HepG2 (cell line): ENCODE data around the gene SLX9. TPM values are rescaled to one million over a fixed set of nuclear protein-coding genes. Genes with fewer than 3 reads are reported as not detected.

ENCODE experiments used
- ATAC-seq: fragments of 200-7000 bp; cut with Tn5 transposase; 3 replicates; pipeline ENCODE4 v1.9.1; 2020; ENCODE audit warnings: mild to moderate bottlenecking, moderate library complexity
- BruUV-seq: library from RNA; stranded (reverse); fragments of 400-500 nt; replicated peaks from 2 replicates; lab custom pipeline; 2021; lab: Mats Ljungman, UMichigan
- CTCF ChIA-PET: fragments of 300-600 bp; formaldehyde crosslinking; extraction: SDS; loops from one replicate; lab custom pipeline; 2021; ENCODE audit warnings: low total read pairs, inconsistent platforms, low intra/inter-chr PET ratio; lab: Yijun Ruan, JAX
- POLR2A ChIA-PET: fragments of 350-600 bp; sonication (Branson Sonifier 250); formaldehyde crosslinking; loops from one replicate; lab custom pipeline; 2020; ENCODE audit warnings: antibody characterized with exemption, inconsistent platforms; lab: Yijun Ruan, JAX
- DNase-seq: peaks from one replicate; pipeline ENCODE4 v3.0.0-alpha.2; 2015; ENCODE audit warnings: low spot score
- FAIRE-seq: peaks from 3 replicates; lab custom pipeline; 2011; peaks lifted over from hg19 to GRCh38; lab: Jason Lieb, UNC
- H2AFZ ChIP-seq: one replicate; pipeline ENCODE4 v1.6.1; 2011; ENCODE audit warnings: low read length, inconsistent platforms
- H3K27ac ChIP-seq: fragments of 300-600 bp; 3 replicates; pipeline ENCODE4 v1.8.0; 2011; ENCODE audit warnings: mixed run types, mild to moderate bottlenecking, mixed read lengths, low read length, inconsistent platforms; ENCODE audit not compliant: insufficient read depth; ENCODE audit errors: extremely low read length
- H3K27me3 ChIP-seq, 2 experiments: fragments of 200-600 bp in 1 of 2; 2 replicates in 1 of 2; 3 replicates in 1 of 2; pipeline versions ENCODE4 v1.6.0 to v1.8.0; 2011; ENCODE audit warnings: low read length in 2 of 2, mild to moderate bottlenecking in 2 of 2, moderate library complexity in 2 of 2, inconsistent platforms in 1 of 2; ENCODE audit not compliant: insufficient read depth in 2 of 2, control insufficient read depth in 1 of 2
- H3K36me3 ChIP-seq, 2 experiments: fragments of 200-600 bp in 1 of 2; replicated peaks in 1 of 2; 2 replicates in 1 of 2; 3 replicates in 1 of 2; pipeline versions ENCODE4 v1.5.1 to v1.8.0; 2011; ENCODE audit warnings: low read length in 2 of 2, inconsistent platforms in 1 of 2; ENCODE audit not compliant: insufficient read depth in 2 of 2, control insufficient read depth in 1 of 2
- H3K4me1 ChIP-seq: 2 replicates; pipeline ENCODE4 v1.5.1; 2012; ENCODE audit warnings: low read length, inconsistent platforms; ENCODE audit not compliant: insufficient read depth
- H3K4me2 ChIP-seq: 2 replicates; pipeline ENCODE4 v1.6.0; 2011; ENCODE audit warnings: low read depth, low read length, inconsistent platforms
- H3K4me3 ChIP-seq, 3 experiments: fragments of 200-600 bp in 1 of 3; sonication (generic), shearing (Covaris generic) in 1 of 3; replicated peaks in 1 of 3; 2 replicates each; pipeline ENCODE4 v1.5.1; 2011 to 2016; ENCODE audit warnings: low read length in 3 of 3, inconsistent platforms in 2 of 3, low read depth in 2 of 3, mild to moderate bottlenecking in 2 of 3, control low read depth in 1 of 3, mixed read lengths in 1 of 3; ENCODE audit not compliant: insufficient read depth in 1 of 3
- H3K79me2 ChIP-seq: one replicate; pipeline ENCODE4 v1.6.1; 2011; ENCODE audit warnings: low read length, inconsistent platforms; ENCODE audit not compliant: insufficient read depth
- H3K9ac ChIP-seq: 2 replicates; pipeline ENCODE4 v1.6.0; 2011; ENCODE audit warnings: mild to moderate bottlenecking, low read depth, low read length, inconsistent platforms; ENCODE audit not compliant: insufficient read depth
- H3K9me3 ChIP-seq: 2 replicates; pipeline ENCODE4 v1.5.1; 2012; ENCODE audit warnings: mild to moderate bottlenecking, low read length
- H4K20me1 ChIP-seq: 2 replicates; pipeline ENCODE4 v1.6.0; 2011; ENCODE audit warnings: inconsistent platforms, mild to moderate bottlenecking, low read length, moderate library complexity; ENCODE audit not compliant: insufficient read depth
- CAMTA2 ChIP-seq: sonication (generic); formaldehyde crosslinking; IDR thresholded peaks from 2 replicates; pipeline ENCODE4 v1.4.0; 2020; ENCODE audit warnings: mild to moderate bottlenecking, missing genetic modification reagents, borderline replicate concordance
- NFYB ChIP-seq: sonication (generic); formaldehyde crosslinking; IDR thresholded peaks from 2 replicates; pipeline ENCODE4 v1.4.0; 2020; ENCODE audit warnings: missing genetic modification reagents
- RNF2 ChIP-seq: fragments of 450-650 bp; conservative IDR thresholded peaks from 2 replicates; pipeline ENCODE4 v1.6.1; 2016; ENCODE audit warnings: low read depth
- SMAD1 ChIP-seq: sonication (generic); formaldehyde crosslinking; IDR thresholded peaks from 2 replicates; pipeline ENCODE4 v1.4.0; 2020; ENCODE audit warnings: missing genetic modification reagents, low read depth, mild to moderate bottlenecking, borderline replicate concordance
- TCF7 ChIP-seq: sonication (generic); IDR thresholded peaks from 2 replicates; pipeline ENCODE4 v1.6.1; 2016; ENCODE audit warnings: antibody characterized with exemption, low read depth
- ZFYVE20 ChIP-seq: sonication (generic); formaldehyde crosslinking; IDR thresholded peaks from 2 replicates; pipeline ENCODE4 v1.8.0; 2023; ENCODE audit warnings: low read depth, mild to moderate bottlenecking, moderate library complexity, missing genetic modification reagents, borderline replicate concordance
- ZMYM3 ChIP-seq: sonication (generic); formaldehyde crosslinking; IDR thresholded peaks from 2 replicates; pipeline ENCODE4 v1.5.1; 2020; ENCODE audit warnings: mild to moderate bottlenecking, missing genetic modification reagents
- ZNF124 ChIP-seq: sonication (generic); formaldehyde crosslinking; IDR thresholded peaks from 2 replicates; pipeline ENCODE4 v1.4.0; 2020; ENCODE audit warnings: missing genetic modification reagents
- ZNF280B ChIP-seq: sonication (generic); formaldehyde crosslinking; IDR thresholded peaks from 2 replicates; pipeline ENCODE4 v1.5.0; 2020; ENCODE audit warnings: missing genetic modification reagents, mild to moderate bottlenecking, borderline replicate concordance
- ZSCAN9 ChIP-seq: IDR thresholded peaks from 2 replicates; pipeline ENCODE4 v1.6.1; 2016; ENCODE audit warnings: borderline replicate concordance
- WGBS: methylation state at CpG from one replicate; pipeline ENCODE4 v1.1.6; 2017; ENCODE audit warnings: low lambda C conversion rate; 5-methylcytosine and 5-hydroxymethylcytosine counted together
- in situ Hi-C: cut with HindIII; loops from 2 replicates; pipeline ENCODE4 v1.10.0; 2017; ENCODE audit warnings: low pct_unique_long_range_greater_than_20kb; ENCODE audit not compliant: extremely low pct_ligation_motif_present
- intact Hi-C: fragments of 100-400 bp; cut with micrococcal nuclease; formaldehyde crosslinking; loops from one replicate; pipeline ENCODE4 v1.10.0; 2022; ENCODE audit not compliant: unreplicated experiment
- polyA plus RNA-seq, 8 experiments: library from polyadenylated mRNA; depleted of rRNA in 3 of 8; stranded (reverse) in 7 of 8; unstranded in 1 of 8; fragments of >200 nt; fragmentation: Illumina TruSeq in 4 of 8; extraction: Trizol in 4 of 8; gene quantifications; 2 replicates each; pipeline versions ENCODE4 v1.2.1 to v1.2.3, GENCODE V29; 2011 to 2016; ENCODE audit warnings: low read depth in 4 of 8, missing spikeins in 1 of 8, mixed read lengths in 1 of 8; ENCODE audit not compliant: insufficient read depth in 1 of 8
- total RNA-seq, 5 experiments: library from RNA; depleted of rRNA; stranded (reverse); fragments of >200 nt; fragmentation: Illumina TruSeq; extraction: Trizol; gene quantifications; 2 replicates each; pipeline ENCODE4 v1.2.3, GENCODE V29; 2016; ENCODE audit warnings: low read depth in 1 of 5

SLX9 gene
- total and polyA plus RNA-seq, 2 of the 13 experiments (the other 11 are each of a cell fraction or from before 2014, with no cell fraction given): 21.0 to 47.1 TPM

- TF ChIP-seq ZNF124 (CRISPR knock-in tag) (no peak), NFYB (CRISPR knock-in tag) (no peak), RNF2 (no peak)
These were observed 54.3 kb downstream of the SLX9 start (continued) for GRCh38 chr21:44994047-44994694.

- POLR2A ChIA-PET: interaction anchor here (3.8 kb wide), 1 partner anchor 10 kb away, joined by 37 read pairs; no protein-coding TSS in a partner anchor
- no peak overlapping the region for H2AFZ ChIP-seq
- TF ChIP-seq TCF7 (no peak), ZMYM3 (CRISPR knock-in tag) (peak; percentile 46; the same call in 1 of the 2 replicates), ZNF280B (CRISPR knock-in tag) (no peak), CAMTA2 (CRISPR knock-in tag) (no peak), ZSCAN9 (no peak), ZFYVE20 (CRISPR knock-in tag) (no peak), SMAD1 (CRISPR knock-in tag) (no peak)
- TF ChIP-seq, all 625 proteins: peak for 1
- no peak overlapping the region for H3K27ac ChIP-seq
- no peak for ATAC-seq
- no TSS peak for BruUV-seq
- no peak for FAIRE-seq
- H4K20me1 ChIP-seq: no peaks in the 10 kb centered on the region
- no peaks in the 10 kb centered on the region for H3K9me3 ChIP-seq
- no peak overlapping the region for H3K4me2 ChIP-seq
- H3K9ac ChIP-seq: no peak overlapping the region
- no peak overlapping the region for H3K4me3 ChIP-seq
- peaks cover 14 to 85% of the 10 kb centered on the region in 2 experiments for H3K27me3 ChIP-seq
- 11% methylated on average over 7 of the region's 15 CpGs for WGBS
- in situ Hi-C loops (no loop called here), intact Hi-C loops (no loop called here)
- no peak for DNase-seq
- H3K4me1 ChIP-seq: peaks cover 56% of the 10 kb centered on the region
- no peaks in the 10 kb centered on the region for H3K79me2 ChIP-seq
- H3K36me3 ChIP-seq: no peaks in the 10 kb centered on the region
- CTCF ChIA-PET: no interaction called here
These were observed 55.0 kb downstream of the SLX9 start for GRCh38 chr21:44994695-44995342.
